Measurements from ENCODE around the gene ADGRG3.

ADGRG3 gene

GRCh38 chr16:57725151-57725550 lies 57.0 kb downstream of the ADGRG3 start:
- H3K36me3 ChIP-seq: no peaks in the 10 kb centered on the region
- TF ChIP-seq, protein P1, sequence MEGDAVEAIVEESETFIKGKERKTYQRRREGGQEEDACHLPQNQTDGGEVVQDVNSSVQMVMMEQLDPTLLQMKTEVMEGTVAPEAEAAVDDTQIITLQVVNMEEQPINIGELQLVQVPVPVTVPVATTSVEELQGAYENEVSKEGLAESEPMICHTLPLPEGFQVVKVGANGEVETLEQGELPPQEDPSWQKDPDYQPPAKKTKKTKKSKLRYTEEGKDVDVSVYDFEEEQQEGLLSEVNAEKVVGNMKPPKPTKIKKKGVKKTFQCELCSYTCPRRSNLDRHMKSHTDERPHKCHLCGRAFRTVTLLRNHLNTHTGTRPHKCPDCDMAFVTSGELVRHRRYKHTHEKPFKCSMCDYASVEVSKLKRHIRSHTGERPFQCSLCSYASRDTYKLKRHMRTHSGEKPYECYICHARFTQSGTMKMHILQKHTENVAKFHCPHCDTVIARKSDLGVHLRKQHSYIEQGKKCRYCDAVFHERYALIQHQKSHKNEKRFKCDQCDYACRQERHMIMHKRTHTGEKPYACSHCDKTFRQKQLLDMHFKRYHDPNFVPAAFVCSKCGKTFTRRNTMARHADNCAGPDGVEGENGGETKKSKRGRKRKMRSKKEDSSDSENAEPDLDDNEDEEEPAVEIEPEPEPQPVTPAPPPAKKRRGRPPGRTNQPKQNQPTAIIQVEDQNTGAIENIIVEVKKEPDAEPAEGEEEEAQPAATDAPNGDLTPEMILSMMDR (IDR thresholded peaks at IDR 0.05; ENCODE audit: low read depth, low read length): no peak
- H3K4me1 ChIP-seq: peaks cover 8% of the 10 kb centered on the region
- H3K27me3 ChIP-seq: no peaks in the 10 kb centered on the region
- no peak for DNase-seq
- no peak overlapping the region for H3K4me3 ChIP-seq (ENCODE audit: low read depth, low read length)
- no peaks in the 10 kb centered on the region for H3K9me3 ChIP-seq

GRCh38 chr16:57725554-57725953 lies 57.4 kb downstream of the ADGRG3 start:
- no peak for DNase-seq

DNA sequence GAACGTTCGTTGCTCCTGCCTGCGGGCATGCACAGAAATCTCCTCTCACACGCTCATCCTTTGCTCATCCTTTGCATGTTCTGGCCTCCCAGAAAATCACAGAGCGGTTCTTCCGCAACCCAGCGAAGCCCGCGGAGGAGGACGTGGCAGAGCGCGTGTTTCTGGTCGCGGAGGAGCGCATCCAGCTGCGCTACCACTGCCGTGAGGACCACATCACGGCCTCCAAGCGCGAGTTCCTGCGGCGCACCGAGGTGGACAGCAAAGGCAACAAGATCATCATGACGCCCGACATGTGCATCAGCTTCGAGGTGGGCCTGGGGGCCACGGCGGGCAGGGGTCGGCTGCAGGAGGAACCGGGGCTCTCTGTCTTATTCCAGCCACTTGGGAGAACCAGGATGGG lies 57.9 kb downstream of the ADGRG3 start:
- TF ChIP-seq, protein P1 (IDR thresholded peaks at IDR 0.05; ENCODE audit: low read depth, low read length): no peak
- peaks cover 8% of the 10 kb centered on the region for H3K4me1 ChIP-seq
- H3K27me3 ChIP-seq: no peaks in the 10 kb centered on the region

More at GRCh38 chr16:57725554-57725953, 57.4 kb downstream of the ADGRG3 start:
- no peaks in the 10 kb centered on the region for H3K27me3 ChIP-seq
- no peaks in the 10 kb centered on the region for H3K36me3 ChIP-seq
- H3K4me3 ChIP-seq (ENCODE audit: low read depth, low read length): no peak overlapping the region
- TF ChIP-seq, protein P1 (IDR thresholded peaks at IDR 0.05; ENCODE audit: low read depth, low read length): no peak
- H3K4me1 ChIP-seq: peaks cover 8% of the 10 kb centered on the region
- no peaks in the 10 kb centered on the region for H3K9me3 ChIP-seq

GRCh38 chr16:57726433-57726947 lies 58.4 kb downstream of the ADGRG3 start:
- Histone ChIP-seq H3K4me1 (peaks cover 4% of the 10 kb centered on the region; the same call in 1 of the 2 replicates), H3K9me3 (no peaks in the 10 kb centered on the region), H3K36me3 (no peaks in the 10 kb centered on the region), H3K27me3 (no peaks in the 10 kb centered on the region), H3K4me3 (ENCODE audit: low read depth, low read length) (no peak overlapping the region)
- TF ChIP-seq, protein P1 (IDR thresholded peaks at IDR 0.05; ENCODE audit: low read depth, low read length): no peak
- DNase-seq: no peak

More for the DNA sequence above, 57.9 kb downstream of the ADGRG3 start:
- no peaks in the 10 kb centered on the region for H3K36me3 ChIP-seq
- H3K9me3 ChIP-seq: no peaks in the 10 kb centered on the region
- no peak overlapping the region for H3K4me3 ChIP-seq (ENCODE audit: low read depth, low read length)
- DNase-seq: no peak

DNA sequence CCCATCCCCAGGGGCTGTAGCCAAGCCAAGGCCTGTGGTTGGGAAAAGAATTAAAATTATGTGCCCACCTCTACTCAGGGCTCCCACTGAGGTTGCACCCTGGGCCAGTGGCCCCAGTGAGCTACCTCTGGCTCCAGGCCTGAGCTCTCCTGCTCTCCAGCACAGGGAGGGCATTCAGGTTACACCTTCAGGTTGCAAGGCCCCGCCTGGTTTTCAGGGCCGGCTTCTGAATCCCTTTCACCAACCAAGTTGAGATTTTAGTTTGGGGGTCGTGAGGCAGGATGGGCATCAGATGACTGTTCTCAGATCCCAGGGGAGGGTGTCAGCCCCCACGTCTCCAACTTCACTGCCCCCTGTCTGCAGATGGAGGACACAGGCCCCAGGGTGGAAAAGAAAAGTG lies 59.5 kb downstream of the ADGRG3 start:
- H3K36me3 ChIP-seq: no peaks in the 10 kb centered on the region
- TF ChIP-seq, protein P1 (IDR thresholded peaks at IDR 0.05; ENCODE audit: low read depth, low read length): no peak
- H3K4me3 ChIP-seq (ENCODE audit: low read depth, low read length): no peak overlapping the region
- H3K4me1 ChIP-seq: no peaks in the 10 kb centered on the region
- no peak for DNase-seq
- no peaks in the 10 kb centered on the region for H3K27me3 ChIP-seq
- H3K9me3 ChIP-seq: no peaks in the 10 kb centered on the region

- no peak overlapping the region for H3K4me3 ChIP-seq (ENCODE audit: low read depth, low read length)
- H3K36me3 ChIP-seq: no peaks in the 10 kb centered on the region
- TF ChIP-seq, protein P1 (IDR thresholded peaks at IDR 0.05; ENCODE audit: low read depth, low read length): no peak
- H3K9me3 ChIP-seq: no peaks in the 10 kb centered on the region
- no peaks in the 10 kb centered on the region for H3K4me1 ChIP-seq
- no peaks in the 10 kb centered on the region for H3K27me3 ChIP-seq
- DNase-seq: no peak
Measured at GRCh38 chr16:57728336-57729181, 60.5 kb downstream of the ADGRG3 start.
